GM12873 (cell line): Measurements from ENCODE around the gene TRIM71.

Experiments
- TF ChIP-seq, protein P1 (sequence below): IDR thresholded peaks from 2 replicates; pipeline ENCODE4 v1.5.1; 2012; ENCODE audit warnings: low read depth, mild to moderate bottlenecking, moderate library complexity, low read length, control low read depth; ENCODE audit not compliant: insufficient read depth; ENCODE audit errors: missing control alignments

TRIM71 gene

DNA sequence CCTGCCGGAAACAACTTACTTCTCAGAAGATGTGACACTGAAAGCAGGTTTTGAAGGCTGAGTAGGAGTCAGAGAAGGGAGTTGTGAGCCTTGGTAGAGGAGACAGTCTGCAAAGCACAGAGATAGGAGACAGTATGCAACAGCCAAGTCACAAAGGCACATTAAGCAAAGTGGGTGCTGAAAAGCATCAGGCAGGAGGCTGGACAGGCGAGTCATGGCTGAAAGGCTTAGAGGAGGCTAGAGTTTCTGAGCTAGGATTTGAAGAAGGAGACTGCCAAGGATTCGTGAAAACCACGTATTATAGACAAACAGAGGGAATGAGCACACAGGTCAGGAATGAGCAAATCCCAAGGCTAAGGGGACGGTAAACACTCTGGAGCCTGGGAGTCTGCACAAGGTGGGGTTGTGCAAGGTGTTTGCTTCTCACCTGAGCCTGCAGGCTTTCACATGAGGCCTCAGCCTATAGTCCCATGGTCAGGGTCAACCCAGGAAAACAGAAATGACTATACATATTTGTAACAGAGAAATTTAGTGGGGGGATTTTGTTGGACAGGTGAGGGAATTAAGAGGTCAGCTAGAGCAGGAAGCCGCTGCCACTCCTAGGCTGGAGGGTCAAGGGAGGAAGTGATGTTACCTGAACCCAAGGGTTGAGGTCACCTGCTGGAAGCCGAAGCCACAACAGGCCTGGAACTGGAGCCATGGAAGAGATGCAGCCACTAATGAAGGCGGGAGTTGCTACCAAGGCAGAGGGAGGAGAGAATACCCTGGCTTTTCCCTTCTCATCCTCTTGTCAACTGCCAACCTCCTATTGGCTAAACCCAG lies 23.1 kb upstream of the TRIM71 start:
- TF ChIP-seq, protein P1, sequence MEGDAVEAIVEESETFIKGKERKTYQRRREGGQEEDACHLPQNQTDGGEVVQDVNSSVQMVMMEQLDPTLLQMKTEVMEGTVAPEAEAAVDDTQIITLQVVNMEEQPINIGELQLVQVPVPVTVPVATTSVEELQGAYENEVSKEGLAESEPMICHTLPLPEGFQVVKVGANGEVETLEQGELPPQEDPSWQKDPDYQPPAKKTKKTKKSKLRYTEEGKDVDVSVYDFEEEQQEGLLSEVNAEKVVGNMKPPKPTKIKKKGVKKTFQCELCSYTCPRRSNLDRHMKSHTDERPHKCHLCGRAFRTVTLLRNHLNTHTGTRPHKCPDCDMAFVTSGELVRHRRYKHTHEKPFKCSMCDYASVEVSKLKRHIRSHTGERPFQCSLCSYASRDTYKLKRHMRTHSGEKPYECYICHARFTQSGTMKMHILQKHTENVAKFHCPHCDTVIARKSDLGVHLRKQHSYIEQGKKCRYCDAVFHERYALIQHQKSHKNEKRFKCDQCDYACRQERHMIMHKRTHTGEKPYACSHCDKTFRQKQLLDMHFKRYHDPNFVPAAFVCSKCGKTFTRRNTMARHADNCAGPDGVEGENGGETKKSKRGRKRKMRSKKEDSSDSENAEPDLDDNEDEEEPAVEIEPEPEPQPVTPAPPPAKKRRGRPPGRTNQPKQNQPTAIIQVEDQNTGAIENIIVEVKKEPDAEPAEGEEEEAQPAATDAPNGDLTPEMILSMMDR: no peak

DNA sequence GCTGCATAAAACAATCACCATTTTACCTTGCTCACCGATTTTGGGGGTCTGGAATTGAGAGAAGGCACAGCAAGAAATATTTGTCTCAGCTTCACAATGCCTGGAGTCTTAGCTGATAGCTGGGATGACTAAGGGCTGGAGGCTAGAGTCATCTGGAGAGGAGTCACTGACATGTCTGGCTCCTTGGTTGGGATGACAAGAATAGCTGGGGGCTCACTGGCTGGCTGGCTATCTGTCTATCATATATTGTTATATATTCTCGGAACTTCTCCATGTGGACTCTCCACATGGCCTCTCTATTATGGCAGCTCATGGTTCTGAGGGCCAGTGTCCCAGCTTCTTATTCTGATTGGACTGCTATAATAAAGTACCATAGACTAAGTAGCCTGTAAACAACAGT lies 20.0 kb upstream of the TRIM71 start:
- TF ChIP-seq, protein P1: no peak

DNA sequence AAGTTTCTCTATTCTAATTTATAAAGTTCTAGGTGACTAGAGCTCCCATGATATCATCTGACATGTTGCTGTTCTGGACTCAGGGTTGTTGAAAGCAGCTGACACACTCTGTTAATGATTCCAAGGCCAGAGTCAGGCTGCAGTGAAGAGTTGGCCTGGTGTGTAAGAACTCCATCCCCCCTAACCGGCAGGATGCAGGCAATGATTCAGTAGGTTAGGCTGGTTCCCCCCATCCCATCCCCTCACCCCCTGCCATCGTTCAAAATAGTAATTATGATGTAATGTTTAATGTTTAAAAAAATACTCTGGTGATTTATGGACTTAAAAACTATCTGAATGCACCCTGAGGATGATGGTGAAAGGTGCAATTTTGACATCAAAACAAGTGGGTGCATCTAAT lies 4.6 kb upstream of the TRIM71 start:
- TF ChIP-seq, protein P1: no peak

DNA sequence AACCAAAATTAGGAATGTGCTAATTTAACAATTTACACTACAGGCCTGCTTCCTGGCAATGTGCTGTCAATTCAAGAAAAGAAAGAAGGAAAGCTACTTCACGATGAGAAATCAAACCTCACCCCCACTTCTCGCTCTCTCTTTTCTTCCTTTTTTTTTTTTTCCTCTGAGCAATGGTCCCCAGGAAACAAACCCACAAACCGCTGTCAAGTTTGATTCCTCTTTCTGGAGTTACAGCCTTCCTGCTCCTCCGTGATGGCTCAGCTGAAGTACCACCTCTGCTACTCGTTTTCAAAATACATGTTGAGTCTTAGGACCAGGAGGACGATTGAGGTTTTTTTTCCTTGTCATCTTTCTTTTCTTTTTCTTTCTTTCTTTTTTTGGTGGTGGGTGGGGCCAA lies 3.4 kb upstream of the TRIM71 start:
- TF ChIP-seq, protein P1: no peak

DNA sequence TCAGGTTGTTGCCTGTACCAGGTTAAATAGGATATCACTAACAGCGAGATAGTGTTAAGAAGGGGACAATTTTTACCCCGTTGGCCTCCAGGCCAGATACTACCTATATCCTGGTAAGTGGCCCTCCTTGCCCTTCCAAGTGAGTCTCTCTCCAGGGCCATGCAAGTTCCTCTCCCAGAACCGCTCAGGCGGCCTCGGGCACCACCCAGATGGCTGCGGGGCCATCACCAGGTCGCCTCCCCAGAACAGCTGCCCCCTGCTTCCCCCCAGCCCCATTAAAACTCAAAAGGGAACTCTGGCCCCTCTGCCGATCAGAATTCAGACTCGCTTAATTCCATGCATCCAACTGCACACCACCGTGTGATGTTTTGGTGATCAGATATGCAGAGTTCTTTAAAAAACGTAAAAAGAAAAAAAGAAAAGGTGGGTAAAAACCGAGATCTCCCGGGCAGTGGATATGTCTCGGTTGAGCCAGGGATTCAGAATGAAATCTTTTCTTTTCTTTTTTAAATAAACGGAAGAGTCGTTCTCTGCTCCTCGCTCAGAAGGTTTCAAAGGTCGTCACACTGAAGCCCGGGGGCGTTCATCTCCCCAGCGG lies 1.9 kb upstream of the TRIM71 start:
- TF ChIP-seq, protein P1: no peak

DNA sequence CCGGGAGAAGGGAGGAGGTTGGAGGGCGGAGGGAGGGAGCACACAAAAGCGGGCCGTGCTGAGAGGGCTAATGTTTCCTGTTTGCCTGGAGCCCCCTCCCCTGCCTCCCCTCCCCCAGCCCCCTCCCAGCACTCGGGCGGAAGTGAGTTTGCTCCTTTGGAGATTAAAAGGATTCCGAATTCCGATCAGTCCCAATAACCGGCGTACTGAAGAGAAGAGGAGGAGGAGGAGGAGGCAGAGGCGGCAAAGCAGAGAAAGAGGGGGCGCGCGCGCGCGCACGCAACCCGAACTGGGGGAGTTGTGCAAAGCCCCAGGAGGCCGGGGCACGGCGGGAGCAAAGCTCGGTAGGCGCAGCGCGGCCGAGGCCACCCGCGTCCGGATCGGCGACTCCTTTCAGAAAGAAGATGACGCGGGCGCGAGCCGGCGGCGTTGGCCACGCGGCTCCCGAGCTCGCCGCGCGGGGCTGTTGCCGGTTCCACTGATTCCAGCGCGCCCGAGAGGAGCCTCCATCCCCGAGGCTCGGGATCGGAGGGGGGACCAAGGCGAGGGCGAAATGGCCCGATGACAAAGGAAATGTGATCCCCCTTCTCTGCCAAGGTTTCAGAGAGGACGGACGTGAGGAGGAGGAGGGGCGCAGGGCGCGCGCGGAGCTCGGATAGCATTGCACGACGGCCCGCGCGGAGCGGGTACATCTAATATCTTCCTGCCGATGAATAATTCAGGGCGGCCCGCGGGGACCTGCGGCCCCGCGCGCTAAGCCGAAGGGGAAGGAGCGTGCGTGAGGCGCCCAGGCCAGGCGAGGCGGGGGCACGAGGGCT lies 1.1 kb upstream of the TRIM71 start:
- TF ChIP-seq, protein P1: no peak

DNA sequence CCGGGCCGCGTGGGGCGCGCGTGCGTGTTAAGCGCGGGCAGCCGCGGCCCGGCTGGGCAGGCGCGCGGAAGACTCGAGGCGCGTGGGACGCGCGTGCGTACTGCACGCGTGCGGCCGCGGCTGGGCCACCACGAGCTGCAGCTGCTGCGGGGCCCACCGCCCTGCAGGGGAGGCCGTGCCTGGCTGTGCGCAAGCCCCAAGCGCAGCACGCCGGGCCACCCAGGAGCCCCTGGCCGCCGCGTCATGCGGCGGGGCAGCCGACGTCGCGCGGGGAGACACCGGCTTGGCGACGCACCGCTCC lies 590 bp upstream of the TRIM71 start:
- TF ChIP-seq, protein P1: no peak
